K562 (cell line): ENCODE data around the gene EXOG. TPM values are rescaled to one million over a fixed set of nuclear protein-coding genes. Genes with fewer than 3 reads are reported as not detected.

ENCODE experiments used
- ATF4 ChIP-seq: fragments of 450-650 bp; formaldehyde crosslinking; IDR thresholded peaks from 2 replicates; pipeline ENCODE4 v1.4.0; 2022; ENCODE audit warnings: mild to moderate bottlenecking, moderate library complexity
- C11orf30 ChIP-seq: fragments of 450-650 bp; IDR thresholded peaks from 2 replicates; pipeline ENCODE4 v1.6.1; 2016; ENCODE audit warnings: low read depth, mild to moderate bottlenecking
- CCAR2 ChIP-seq: fragments of 200-400 bp; formaldehyde crosslinking; IDR thresholded peaks from 2 replicates; pipeline ENCODE4 v1.6.1; 2017; ENCODE audit warnings: mild to moderate bottlenecking, low read depth, low read length
- CHAMP1 ChIP-seq: fragments of 450-650 bp; IDR thresholded peaks from 2 replicates; pipeline ENCODE4 v1.6.1; 2016; ENCODE audit warnings: mild to moderate bottlenecking
- FOXP4 ChIP-seq: sonication (generic); formaldehyde crosslinking; IDR thresholded peaks from 2 replicates; pipeline ENCODE4 v1.8.0; 2022; ENCODE audit warnings: mild to moderate bottlenecking, missing genetic modification reagents, borderline replicate concordance
- GABPA ChIP-seq: fragments of 200-800 bp; sonication (Bioruptor generic); conservative IDR thresholded peaks from 2 replicates; pipeline ENCODE4 v1.6.1; 2016; ENCODE audit warnings: low read depth, missing genetic modification characterization, missing compliant biosample characterization
- KLF1 ChIP-seq: fragments of 450-650 bp; IDR thresholded peaks from 2 replicates; pipeline ENCODE4 v1.6.1; 2016; ENCODE audit warnings: missing genetic modification characterization, missing compliant biosample characterization
- MAFG ChIP-seq: fragments of 450-650 bp; conservative IDR thresholded peaks from 2 replicates; pipeline ENCODE4 v1.6.1; 2016; ENCODE audit warnings: missing genetic modification characterization, missing compliant biosample characterization
- NUFIP1 ChIP-seq: fragments of 450-650 bp; IDR thresholded peaks from 2 replicates; pipeline ENCODE4 v1.6.1; 2018; ENCODE audit not compliant: partially characterized antibody
- PHF8 ChIP-seq: fragments of 200-600 bp; sonication (generic); IDR thresholded peaks from 2 replicates; pipeline ENCODE4 v1.6.1; 2012; ENCODE audit warnings: mixed run types, mild to moderate bottlenecking, inconsistent platforms, low read length, moderate library complexity, borderline replicate concordance
- STAT5A ChIP-seq: IDR thresholded peaks from 2 replicates; pipeline ENCODE4 v1.6.1; 2012; ENCODE audit warnings: low read length, inconsistent platforms, borderline replicate concordance
- TARDBP ChIP-seq: fragments of 450-650 bp; IDR thresholded peaks from 2 replicates; pipeline ENCODE4 v1.6.1; 2016
- XRCC4 ChIP-seq: IDR thresholded peaks from one replicate; pipeline ENCODE4 v1.6.1; 2011; ENCODE audit not compliant: insufficient read depth, insufficient read length; ENCODE audit errors: extremely low read depth
- ZBTB34 ChIP-seq: fragments of 250-450 bp; sonication (Bioruptor Pico); IDR thresholded peaks from 2 replicates; pipeline ENCODE4 v1.8.0; 2021; ENCODE audit warnings: mild to moderate bottlenecking, moderate library complexity
- ZNF143 ChIP-seq: sonication (generic); formaldehyde crosslinking; IDR thresholded peaks from 2 replicates; pipeline ENCODE4 v1.9.0; 2022; ENCODE audit warnings: mild to moderate bottlenecking, missing genetic modification reagents
- ZNF655 ChIP-seq: fragments of 250-450 bp; sonication (Bioruptor Pico); IDR thresholded peaks from 2 replicates; pipeline ENCODE4 v1.5.0; 2021
- ZSCAN32 ChIP-seq: fragments of 450-650 bp; formaldehyde crosslinking; IDR thresholded peaks from 2 replicates; pipeline ENCODE4 v1.4.0; 2020; ENCODE audit warnings: mild to moderate bottlenecking, moderate library complexity
- polyA plus RNA-seq, 8 experiments: library from polyadenylated mRNA; depleted of rRNA in 4 of 8; stranded (reverse) in 5 of 8; unstranded in 3 of 8; fragments of >200 nt; fragmentation: Nextera tagmentation in 2 of 8; fragmentation: Illumina TruSeq in 1 of 8; extraction: Ambion mirVana in 2 of 8; extraction: Trizol in 1 of 8; gene quantifications; 2 replicates each; pipeline versions ENCODE4 v1.2.1 to v1.2.3, GENCODE V29; 2011 to 2014; ENCODE audit warnings: inconsistent platforms in 1 of 8, missing spikeins in 1 of 8
- total RNA-seq, 7 experiments: library from RNA; depleted of rRNA in 6 of 7; stranded (reverse); fragments of >200 nt in 6 of 7; fragmentation: Illumina TruSeq in 2 of 7; extraction: Trizol in 2 of 7; gene quantifications; 2 replicates each; pipeline versions ENCODE4 v1.2.1 to v1.2.3, GENCODE V29; 2011 to 2021; ENCODE audit warnings: low replicate concordance in 1 of 7

EXOG gene
- total and polyA plus RNA-seq, 9 of the 15 experiments (the other 6 are each of a cell fraction or from before 2014, with no cell fraction given): 10.8 to 21.7 (median 14.8) TPM

GRCh38 chr3:38516669-38517068 is 20.5 kb downstream of the EXOG start (continued):
- TF ChIP-seq XRCC4 (no peak), C11orf30 (peak; percentile 91), MAFG (tag) (peak; percentile 93), ZSCAN32 (CRISPR knock-in tag) (no peak), ZNF143 (no peak), ZBTB34 (CRISPR knock-in tag) (no peak), GABPA (no peak), NUFIP1 (no peak), STAT5A (no peak), CHAMP1 (0 out of 2 replicates have a peak, but pooled peaks have one; percentile 50), FOXP4 (no peak), CCAR2 (no peak), PHF8 (no peak), KLF1 (no peak), TARDBP (no peak), ZNF655 (CRISPR knock-in tag) (no peak), ATF4 (CRISPR knock-in tag) (no peak)
